ENCODE data around the gene COLEC12. TPM values are rescaled to one million over a fixed set of nuclear protein-coding genes. Genes with fewer than 3 reads are reported as not detected.

COLEC12 gene
- total RNA-seq, 1 experiment from 2014 or later = 8.9 TPM

GRCh38 chr18:422966-423365, 77.5 kb downstream of the COLEC12 start:
- H3K27me3 ChIP-seq (ENCODE audit: control insufficient read depth, insufficient read depth, low read length) = no peaks in the 10 kb centered on the region
- no peak overlapping the region for H3K4me3 ChIP-seq (ENCODE audit: insufficient read depth, low read depth, low read length)
- no peak for DNase-seq
- H3K36me3 ChIP-seq (replicated peaks; ENCODE audit: control insufficient read depth, insufficient read depth, low read length) = no peaks in the 10 kb centered on the region

GRCh38 chr18:421247-422155, 79.0 kb downstream of the COLEC12 start:
- Histone ChIP-seq H3K36me3 (replicated peaks; ENCODE audit: control insufficient read depth, insufficient read depth, low read length) (no peaks in the 10 kb centered on the region), H3K4me3 (ENCODE audit: insufficient read depth, low read depth, low read length) (no peak overlapping the region), H3K27me3 (ENCODE audit: control insufficient read depth, insufficient read depth, low read length) (no peaks in the 10 kb centered on the region)
- DNase-seq = no peak

GRCh38 chr18:420661-421246, 79.7 kb downstream of the COLEC12 start:
- H3K36me3 ChIP-seq (replicated peaks; ENCODE audit: control insufficient read depth, insufficient read depth, low read length) = no peaks in the 10 kb centered on the region
- no peak overlapping the region for H3K4me3 ChIP-seq (ENCODE audit: insufficient read depth, low read depth, low read length)
- H3K27me3 ChIP-seq (ENCODE audit: control insufficient read depth, insufficient read depth, low read length) = no peaks in the 10 kb centered on the region
- DNase-seq = peak; percentile 59

GRCh38 chr18:419541-420175, 80.8 kb downstream of the COLEC12 start:
- no peak for DNase-seq

GRCh38 chr18:417495-417894, 83.0 kb downstream of the COLEC12 start:
- DNase-seq = no peak
- H3K4me3 ChIP-seq (ENCODE audit: insufficient read depth, low read depth, low read length) = no peak overlapping the region
- no peaks in the 10 kb centered on the region for H3K36me3 ChIP-seq (replicated peaks; ENCODE audit: control insufficient read depth, insufficient read depth, low read length)
- no peaks in the 10 kb centered on the region for H3K27me3 ChIP-seq (ENCODE audit: control insufficient read depth, insufficient read depth, low read length)

More at GRCh38 chr18:419541-420175, 80.8 kb downstream of the COLEC12 start:
- Histone ChIP-seq H3K4me3 (ENCODE audit: insufficient read depth, low read depth, low read length) (no peak overlapping the region), H3K27me3 (ENCODE audit: control insufficient read depth, insufficient read depth, low read length) (no peaks in the 10 kb centered on the region), H3K36me3 (replicated peaks; ENCODE audit: control insufficient read depth, insufficient read depth, low read length) (no peaks in the 10 kb centered on the region)

GRCh38 chr18:416930-417329, 83.6 kb downstream of the COLEC12 start:
- H3K27me3 ChIP-seq (ENCODE audit: control insufficient read depth, insufficient read depth, low read length) = no peaks in the 10 kb centered on the region
- no peak overlapping the region for H3K4me3 ChIP-seq (ENCODE audit: insufficient read depth, low read depth, low read length)
- no peak for DNase-seq
- H3K36me3 ChIP-seq (replicated peaks; ENCODE audit: control insufficient read depth, insufficient read depth, low read length) = no peaks in the 10 kb centered on the region

- Histone ChIP-seq H3K4me3 (ENCODE audit: insufficient read depth, low read depth, low read length) (no peak overlapping the region), H3K36me3 (replicated peaks; ENCODE audit: control insufficient read depth, insufficient read depth, low read length) (no peaks in the 10 kb centered on the region), H3K27me3 (ENCODE audit: control insufficient read depth, insufficient read depth, low read length) (no peaks in the 10 kb centered on the region)
- no peak for DNase-seq
These were observed 84.6 kb downstream of the COLEC12 start for GRCh38 chr18:415617-416612.

- no peaks in the 10 kb centered on the region for H3K27me3 ChIP-seq (ENCODE audit: control insufficient read depth, insufficient read depth, low read length)
- no peaks in the 10 kb centered on the region for H3K36me3 ChIP-seq (replicated peaks; ENCODE audit: control insufficient read depth, insufficient read depth, low read length)
- no peak for DNase-seq
- H3K4me3 ChIP-seq (ENCODE audit: insufficient read depth, low read depth, low read length) = no peak overlapping the region
These were observed 85.5 kb downstream of the COLEC12 start for GRCh38 chr18:415047-415446.

- no peak for DNase-seq
- no peaks in the 10 kb centered on the region for H3K27me3 ChIP-seq (ENCODE audit: control insufficient read depth, insufficient read depth, low read length)
- H3K4me3 ChIP-seq (ENCODE audit: insufficient read depth, low read depth, low read length) = no peak overlapping the region
- no peaks in the 10 kb centered on the region for H3K36me3 ChIP-seq (replicated peaks; ENCODE audit: control insufficient read depth, insufficient read depth, low read length)
These were observed 87.3 kb downstream of the COLEC12 start for GRCh38 chr18:413233-413632.

GRCh38 chr18:410047-410455, 90.5 kb downstream of the COLEC12 start:
- Histone ChIP-seq H3K27me3 (ENCODE audit: control insufficient read depth, insufficient read depth, low read length) (no peaks in the 10 kb centered on the region), H3K4me3 (ENCODE audit: insufficient read depth, low read depth, low read length) (no peak overlapping the region), H3K36me3 (replicated peaks; ENCODE audit: control insufficient read depth, insufficient read depth, low read length) (no peaks in the 10 kb centered on the region)
- no peak for DNase-seq

- Histone ChIP-seq H3K27me3 (ENCODE audit: control insufficient read depth, insufficient read depth, low read length) (no peaks in the 10 kb centered on the region), H3K4me3 (ENCODE audit: insufficient read depth, low read depth, low read length) (no peak overlapping the region), H3K36me3 (replicated peaks; ENCODE audit: control insufficient read depth, insufficient read depth, low read length) (no peaks in the 10 kb centered on the region)
- DNase-seq = no peak
These were observed 92.1 kb downstream of the COLEC12 start for GRCh38 chr18:408367-408766.

- no peak for DNase-seq
- Histone ChIP-seq H3K27me3 (ENCODE audit: control insufficient read depth, insufficient read depth, low read length) (no peaks in the 10 kb centered on the region), H3K4me3 (ENCODE audit: insufficient read depth, low read depth, low read length) (no peak overlapping the region), H3K36me3 (replicated peaks; ENCODE audit: control insufficient read depth, insufficient read depth, low read length) (no peaks in the 10 kb centered on the region)
These were observed 92.8 kb downstream of the COLEC12 start for GRCh38 chr18:407626-408224.

GRCh38 chr18:407191-407590, 93.3 kb downstream of the COLEC12 start:
- Histone ChIP-seq H3K4me3 (ENCODE audit: insufficient read depth, low read depth, low read length) (no peak overlapping the region), H3K36me3 (replicated peaks; ENCODE audit: control insufficient read depth, insufficient read depth, low read length) (no peaks in the 10 kb centered on the region)
- DNase-seq = no peak

GRCh38 chr18:406677-407076, 93.8 kb downstream of the COLEC12 start:
- Histone ChIP-seq H3K27me3 (ENCODE audit: control insufficient read depth, insufficient read depth, low read length) (no peaks in the 10 kb centered on the region), H3K4me3 (ENCODE audit: insufficient read depth, low read depth, low read length) (no peak overlapping the region), H3K36me3 (replicated peaks; ENCODE audit: control insufficient read depth, insufficient read depth, low read length) (no peaks in the 10 kb centered on the region)
- DNase-seq = no peak

More at GRCh38 chr18:407191-407590, 93.3 kb downstream of the COLEC12 start:
- no peaks in the 10 kb centered on the region for H3K27me3 ChIP-seq (ENCODE audit: control insufficient read depth, insufficient read depth, low read length)
